ENCODE results near the gene CASP8. TPM values are rescaled to one million over a fixed set of nuclear protein-coding genes. Genes with fewer than 3 reads are reported as not detected.
"Not testable (repeated sequence)": the region's sequence is repeated elsewhere in the genome, so short reads cannot be mapped to it uniquely, and the experiment has no call there.

Gene CASP8
- total RNA-seq, 1 experiment from 2014 or later = 28.4 TPM

DNA sequence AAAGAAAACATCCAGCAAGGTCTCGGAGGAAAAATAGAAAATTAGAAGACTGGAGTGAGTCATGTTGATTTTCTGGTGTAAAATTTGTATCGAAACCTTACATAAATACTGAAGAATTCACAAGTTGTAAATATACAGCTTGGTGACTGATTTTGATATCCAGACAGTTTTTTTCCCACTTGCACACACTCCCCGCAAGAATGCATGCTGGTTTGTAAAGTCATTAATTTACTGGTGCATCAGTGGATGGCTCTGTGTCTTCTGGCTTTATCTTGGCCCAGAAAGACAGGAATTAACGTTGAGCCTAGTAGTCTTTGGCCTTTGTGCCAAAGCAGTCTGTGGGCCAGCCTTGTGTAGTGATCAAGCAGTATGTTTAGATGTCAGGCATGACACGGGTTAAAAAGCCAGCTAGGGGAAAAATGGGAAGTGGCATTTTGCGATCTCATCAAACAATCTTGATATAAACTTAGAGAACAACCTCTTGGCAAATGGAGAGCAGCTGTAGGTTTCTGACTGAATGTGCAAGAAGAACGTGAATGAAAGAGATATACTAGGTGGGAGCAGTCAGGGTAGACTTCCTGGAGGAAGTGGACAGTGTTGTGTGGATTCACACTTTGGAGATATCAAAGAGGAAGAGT lies 22.7 kb upstream of the CASP8 start:
- TF ChIP-seq EZH2 (IDR thresholded peaks at IDR 0.05; ENCODE audit: borderline replicate concordance, low read depth, low read length, poor library complexity, severe bottlenecking) = no peak
- TF ChIP-seq, protein P1, sequence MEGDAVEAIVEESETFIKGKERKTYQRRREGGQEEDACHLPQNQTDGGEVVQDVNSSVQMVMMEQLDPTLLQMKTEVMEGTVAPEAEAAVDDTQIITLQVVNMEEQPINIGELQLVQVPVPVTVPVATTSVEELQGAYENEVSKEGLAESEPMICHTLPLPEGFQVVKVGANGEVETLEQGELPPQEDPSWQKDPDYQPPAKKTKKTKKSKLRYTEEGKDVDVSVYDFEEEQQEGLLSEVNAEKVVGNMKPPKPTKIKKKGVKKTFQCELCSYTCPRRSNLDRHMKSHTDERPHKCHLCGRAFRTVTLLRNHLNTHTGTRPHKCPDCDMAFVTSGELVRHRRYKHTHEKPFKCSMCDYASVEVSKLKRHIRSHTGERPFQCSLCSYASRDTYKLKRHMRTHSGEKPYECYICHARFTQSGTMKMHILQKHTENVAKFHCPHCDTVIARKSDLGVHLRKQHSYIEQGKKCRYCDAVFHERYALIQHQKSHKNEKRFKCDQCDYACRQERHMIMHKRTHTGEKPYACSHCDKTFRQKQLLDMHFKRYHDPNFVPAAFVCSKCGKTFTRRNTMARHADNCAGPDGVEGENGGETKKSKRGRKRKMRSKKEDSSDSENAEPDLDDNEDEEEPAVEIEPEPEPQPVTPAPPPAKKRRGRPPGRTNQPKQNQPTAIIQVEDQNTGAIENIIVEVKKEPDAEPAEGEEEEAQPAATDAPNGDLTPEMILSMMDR (conservative IDR thresholded peaks at IDR 0.05; ENCODE audit: low read depth, low read length) = no peak
- no peak overlapping the region for H3K4me3 ChIP-seq (ENCODE audit: low read depth, low read length, poor library complexity, severe bottlenecking)
- POLR2A ChIA-PET (ENCODE audit: low non-redundant PET) = no interaction called here
- no TSS peak for BruUV-seq (replicated peaks)
- H3K27me3 ChIP-seq (replicated peaks; ENCODE audit: insufficient read depth, low read depth, low read length, poor library complexity) = no peaks in the 10 kb centered on the region
- H3K36me3 ChIP-seq (ENCODE audit: insufficient read depth, low read length, poor library complexity, severe bottlenecking) = no peaks in the 10 kb centered on the region
- H3K27ac ChIP-seq (ENCODE audit: low read depth, low read length, poor library complexity, severe bottlenecking) = no peak overlapping the region
- peaks cover 11% of the 10 kb centered on the region for H3K4me1 ChIP-seq (ENCODE audit: insufficient read depth, low read length, poor library complexity, severe bottlenecking)
- peaks cover 5% of the 10 kb centered on the region for H3K9me3 ChIP-seq (ENCODE audit: low read depth, low read length, poor library complexity, severe bottlenecking)
- DNase-seq (ENCODE audit: low spot score) = no peak
- CTCF ChIA-PET = no interaction called here
- intact Hi-C loops (cut with micrococcal nuclease; ENCODE audit: unreplicated experiment) = loop anchor here (5.0 to 10.0 kb wide), 2 partner anchors 407 to 940 kb away; partner anchors contain the start of gene TMEM237

DNA sequence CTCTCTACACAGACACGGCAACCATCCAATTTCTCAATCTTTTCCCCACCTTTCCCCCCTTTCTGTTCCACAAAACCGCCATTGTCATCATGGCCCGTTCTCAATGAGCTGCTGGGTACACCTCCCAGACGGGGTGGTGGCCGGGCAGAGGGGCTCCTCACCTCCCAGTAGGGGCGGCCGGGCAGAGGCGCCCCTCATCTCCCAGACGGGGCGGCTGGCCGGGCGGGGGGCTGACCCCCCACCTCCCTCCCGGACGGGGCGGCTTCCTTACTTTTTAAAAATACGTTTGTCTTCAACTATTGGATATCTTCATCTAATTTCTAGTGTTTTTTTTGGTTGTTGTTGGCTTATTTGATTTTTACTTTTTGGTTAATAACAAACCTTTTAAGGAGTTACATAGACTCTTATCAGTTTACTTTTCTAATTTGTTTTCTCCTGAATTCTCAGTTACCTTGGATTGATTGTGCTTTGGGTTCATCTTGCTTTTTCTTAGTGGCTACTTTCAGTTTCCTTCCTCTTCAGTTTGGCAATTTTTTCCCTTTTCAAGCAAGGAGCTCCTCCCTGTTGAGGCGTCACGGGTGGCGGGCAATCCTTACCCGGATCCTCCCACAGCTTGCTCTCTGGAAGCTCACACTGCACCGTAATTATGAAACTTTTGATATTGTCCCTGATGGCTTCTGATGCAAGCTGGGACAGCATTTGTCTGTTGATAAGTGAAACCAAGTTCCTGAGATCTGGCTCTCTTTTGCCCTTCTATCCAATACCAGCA lies 21.0 kb upstream of the CASP8 start:
- CTCF ChIA-PET; H3K4me3 ChIP-seq (ENCODE audit: low read depth, low read length, poor library complexity, severe bottlenecking); H3K4me1 ChIP-seq (ENCODE audit: insufficient read depth, low read length, poor library complexity, severe bottlenecking); BruUV-seq (replicated peaks); H3K27me3 ChIP-seq (replicated peaks; ENCODE audit: insufficient read depth, low read depth, low read length, poor library complexity); H3K27ac ChIP-seq (ENCODE audit: low read depth, low read length, poor library complexity, severe bottlenecking); H3K9me3 ChIP-seq (ENCODE audit: low read depth, low read length, poor library complexity, severe bottlenecking); POLR2A ChIA-PET (ENCODE audit: low non-redundant PET); H3K36me3 ChIP-seq (ENCODE audit: insufficient read depth, low read length, poor library complexity, severe bottlenecking); DNase-seq (ENCODE audit: low spot score): not testable (repeated sequence)
- intact Hi-C loops (cut with micrococcal nuclease; ENCODE audit: unreplicated experiment) = loop anchor here (5.0 to 10.0 kb wide), 2 partner anchors 405 to 938 kb away; partner anchors contain the start of gene TMEM237

DNA sequence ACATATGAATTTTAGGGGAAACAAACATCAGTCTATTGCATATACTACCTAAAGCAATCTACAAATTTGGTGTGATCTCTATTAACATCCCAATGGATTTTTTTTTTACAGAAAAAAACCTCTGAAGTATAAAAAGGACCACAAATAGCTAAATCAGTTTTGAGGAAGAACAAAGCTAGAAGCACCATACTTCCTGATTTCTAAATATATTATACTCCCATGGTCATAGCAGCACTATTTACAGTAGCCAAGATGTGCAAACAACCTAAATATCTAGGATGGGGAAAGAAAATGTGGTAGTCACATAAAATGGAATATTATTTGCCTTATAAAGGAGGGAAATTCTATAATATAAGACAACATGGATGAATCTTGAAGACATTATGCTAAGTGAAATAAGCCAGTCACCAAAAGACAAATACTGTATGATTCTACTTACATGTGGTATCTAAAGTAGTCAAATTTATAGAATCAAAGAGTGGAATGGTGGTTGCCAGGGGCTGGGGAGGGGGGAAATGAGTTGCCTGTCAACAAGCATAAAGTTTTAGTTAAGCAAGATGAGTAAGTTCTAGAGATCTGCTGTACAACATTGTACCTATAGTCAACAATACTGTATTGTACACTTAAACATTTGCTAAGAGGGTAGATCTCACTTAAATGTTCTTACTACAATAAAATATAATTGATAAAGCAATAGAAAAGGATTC lies 17.6 kb upstream of the CASP8 start:
- intact Hi-C loops (cut with micrococcal nuclease; ENCODE audit: unreplicated experiment) = no loop called here
- no peak for DNase-seq (ENCODE audit: low spot score)
- TF ChIP-seq, protein P1 (conservative IDR thresholded peaks at IDR 0.05; ENCODE audit: low read depth, low read length) = no peak
- no peak for TF ChIP-seq EZH2 (IDR thresholded peaks at IDR 0.05; ENCODE audit: borderline replicate concordance, low read depth, low read length, poor library complexity, severe bottlenecking)
- Histone ChIP-seq H3K36me3 (ENCODE audit: insufficient read depth, low read length, poor library complexity, severe bottlenecking) (no peaks in the 10 kb centered on the region), H3K27me3 (replicated peaks; ENCODE audit: insufficient read depth, low read depth, low read length, poor library complexity) (no peaks in the 10 kb centered on the region), H3K4me3 (ENCODE audit: low read depth, low read length, poor library complexity, severe bottlenecking) (no peak overlapping the region), H3K9me3 (ENCODE audit: low read depth, low read length, poor library complexity, severe bottlenecking) (peaks cover 5% of the 10 kb centered on the region), H3K4me1 (ENCODE audit: insufficient read depth, low read length, poor library complexity, severe bottlenecking) (no peaks in the 10 kb centered on the region), H3K27ac (ENCODE audit: low read depth, low read length, poor library complexity, severe bottlenecking) (no peak overlapping the region)
- BruUV-seq (replicated peaks) = no TSS peak
- ChIA-PET CTCF (interaction anchor here (1.2 kb wide), 1 partner anchor 11 kb away, joined by 5 read pairs; no protein-coding TSS in a partner anchor), POLR2A (ENCODE audit: low non-redundant PET) (no interaction called here)
